ENCODE measurements around the gene PSMD9. TPM values are rescaled to one million over a fixed set of nuclear protein-coding genes. Genes with fewer than 3 reads are reported as not detected.
A peak's percentile ranks its signal among the peaks of the same experiment; 100 is the strongest.

The PSMD9 gene
- total RNA-seq, 1 experiment from 2014 or later: 64.8 TPM

- Histone ChIP-seq H3K9me3 (ENCODE audit: insufficient read depth, low read depth) (no peaks in the 10 kb centered on the region), H3K4me2 (peak overlapping the region; percentile 76), H3K9me2 (ENCODE audit: insufficient read depth) (no peaks in the 10 kb centered on the region), H2AFZ (peak overlapping the region; percentile 78), H4K20me1 (ENCODE audit: insufficient read depth) (no peaks in the 10 kb centered on the region), H3F3A (ENCODE audit: insufficient read depth, low read depth) (peaks cover 16% of the 10 kb centered on the region; the same call in 1 of the 2 replicates), H3K4me1 (replicated peaks; ENCODE audit: insufficient read depth) (no peaks in the 10 kb centered on the region; the same call in 1 of the 2 replicates), H3K79me2 (ENCODE audit: low read depth) (no peaks in the 10 kb centered on the region), H3K36me3 (ENCODE audit: low read depth) (no peaks in the 10 kb centered on the region), H3K27me3 (ENCODE audit: insufficient read depth, low read depth) (no peaks in the 10 kb centered on the region), H3K4me3 (peak overlapping the region; percentile 60), H3K27ac (no peak overlapping the region)
- TSS peak; percentile 77 for BruUV-seq (replicated peaks)
- ChIA-PET CTCF (interaction anchor here (0.6 to 1.1 kb wide), 4 partner anchors 13 to 223 kb away, joined by 3 to 5 read pairs (median 4); no protein-coding TSS in a partner anchor), POLR2A (ENCODE audit: unreplicated experiment) (no interaction called here)
- TF ChIP-seq EZH2 (IDR thresholded peaks at IDR 0.05; ENCODE audit: low read depth) (no peak), CTCF (conservative IDR thresholded peaks at IDR 0.05) (no peak)
- intact Hi-C loops (cut with micrococcal nuclease; ENCODE audit: unreplicated experiment): loop anchor here (1.0 kb wide), 1 partner anchor 48 kb away; the partner anchor contains the start of gene PSMD9
- no peak for DNase-seq
Measured at GRCh38 chr12:121839993-121840761, 48.4 kb upstream of the PSMD9 start.

GRCh38 chr12:121843236-121843982 is 45.2 kb upstream of the PSMD9 start:
- no peaks in the 10 kb centered on the region for H3K9me2 ChIP-seq (ENCODE audit: insufficient read depth)
- intact Hi-C loops (cut with micrococcal nuclease; ENCODE audit: unreplicated experiment): no loop called here
- no peak overlapping the region for H3K4me2 ChIP-seq
- BruUV-seq (replicated peaks): no TSS peak
- H4K20me1 ChIP-seq (ENCODE audit: insufficient read depth): no peaks in the 10 kb centered on the region
- CTCF ChIA-PET: no interaction called here
- peaks cover 13% of the 10 kb centered on the region; the same call in 1 of the 2 replicates for H3F3A ChIP-seq (ENCODE audit: insufficient read depth, low read depth)
- no peak for TF ChIP-seq EZH2 (IDR thresholded peaks at IDR 0.05; ENCODE audit: low read depth)
- TF ChIP-seq CTCF (conservative IDR thresholded peaks at IDR 0.05): no peak
- H3K4me3 ChIP-seq: no peak overlapping the region
- no peaks in the 10 kb centered on the region for H3K36me3 ChIP-seq (ENCODE audit: low read depth)
- no peaks in the 10 kb centered on the region for H3K27me3 ChIP-seq (ENCODE audit: insufficient read depth, low read depth)
- H3K79me2 ChIP-seq (ENCODE audit: low read depth): no peaks in the 10 kb centered on the region
- DNase-seq: no peak
- no peak overlapping the region for H3K27ac ChIP-seq
- POLR2A ChIA-PET (ENCODE audit: unreplicated experiment): interaction anchor here (0.6 kb wide), 1 partner anchor 19 kb away, joined by 3 read pairs; no protein-coding TSS in a partner anchor
- H3K4me1 ChIP-seq (replicated peaks; ENCODE audit: insufficient read depth): no peaks in the 10 kb centered on the region; the same call in 1 of the 2 replicates
- H2AFZ ChIP-seq: no peak overlapping the region
- no peaks in the 10 kb centered on the region for H3K9me3 ChIP-seq (ENCODE audit: insufficient read depth, low read depth)

- no peaks in the 10 kb centered on the region for H4K20me1 ChIP-seq (ENCODE audit: insufficient read depth)
- H3K27me3 ChIP-seq (ENCODE audit: insufficient read depth, low read depth): no peaks in the 10 kb centered on the region
- no peaks in the 10 kb centered on the region for H3K9me3 ChIP-seq (ENCODE audit: insufficient read depth, low read depth)
- H2AFZ ChIP-seq: no peak overlapping the region
- no TSS peak for BruUV-seq (replicated peaks)
- H3K4me2 ChIP-seq: no peak overlapping the region
- H3F3A ChIP-seq (ENCODE audit: insufficient read depth, low read depth): peaks cover 13% of the 10 kb centered on the region; the same call in 1 of the 2 replicates
- POLR2A ChIA-PET (ENCODE audit: unreplicated experiment): interaction anchor here (0.6 kb wide), 1 partner anchor 44 kb away, joined by 3 read pairs; no protein-coding TSS in a partner anchor
- CTCF ChIA-PET: interaction anchor here (0.6 kb wide), 1 partner anchor 29 kb away, joined by 8 read pairs; no protein-coding TSS in a partner anchor
- H3K4me3 ChIP-seq: no peak overlapping the region
- H3K9me2 ChIP-seq (ENCODE audit: insufficient read depth): no peaks in the 10 kb centered on the region
- H3K27ac ChIP-seq: no peak overlapping the region
- intact Hi-C loops (cut with micrococcal nuclease; ENCODE audit: unreplicated experiment): no loop called here
- DNase-seq: no peak
- TF ChIP-seq CTCF (conservative IDR thresholded peaks at IDR 0.05) (no peak), EZH2 (IDR thresholded peaks at IDR 0.05; ENCODE audit: low read depth) (no peak)
- no peaks in the 10 kb centered on the region for H3K79me2 ChIP-seq (ENCODE audit: low read depth)
- H3K36me3 ChIP-seq (ENCODE audit: low read depth): no peaks in the 10 kb centered on the region
- H3K4me1 ChIP-seq (replicated peaks; ENCODE audit: insufficient read depth): no peaks in the 10 kb centered on the region; the same call in 1 of the 2 replicates
Measured at GRCh38 chr12:121845701-121846100, 42.9 kb upstream of the PSMD9 start.
